Measurements from ENCODE around the gene CLEC16A.

GRCh38 chr16:11075163-11075562 is 130.8 kb downstream of the CLEC16A start:
- TF ChIP-seq CTCF (IDR thresholded peaks at IDR 0.05) (no peak), POLR2A (IDR thresholded peaks at IDR 0.05) (no peak)

Data from thyroid gland (tissue), 4 donors.